GM21423 (cell line): Measurements from ENCODE around the gene PPL.
A peak's percentile ranks its signal among the peaks of the same experiment; 100 is the strongest.

Source experiments
- ATAC-seq: cut with Tn5 transposase; IDR thresholded peaks from one replicate; pipeline ENCODE4 v1.9.1; 2021; ENCODE audit warnings: mild to moderate bottlenecking, moderate library complexity; ENCODE audit not compliant: unreplicated experiment

PPL gene

DNA sequence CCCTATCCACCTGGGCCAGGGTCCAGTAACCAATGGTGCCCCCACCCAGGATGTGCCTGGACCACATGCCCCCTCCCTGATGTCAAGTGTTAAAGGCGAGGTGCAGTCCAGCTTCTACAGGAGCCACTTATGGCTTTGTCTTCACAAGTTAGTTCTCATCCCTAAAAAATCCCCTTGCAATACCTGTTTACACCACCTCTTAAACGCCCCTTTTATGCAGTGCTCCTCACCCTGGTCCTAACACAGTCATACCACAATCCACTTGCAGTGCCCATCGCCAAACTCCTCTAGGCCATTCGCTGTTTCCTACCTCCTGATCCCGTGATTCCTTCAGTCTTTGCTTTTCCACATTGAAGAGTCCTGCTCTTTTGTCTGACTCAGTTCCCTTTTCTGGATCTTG is 97.0 kb downstream of the PPL start:
- ATAC-seq = no peak

DNA sequence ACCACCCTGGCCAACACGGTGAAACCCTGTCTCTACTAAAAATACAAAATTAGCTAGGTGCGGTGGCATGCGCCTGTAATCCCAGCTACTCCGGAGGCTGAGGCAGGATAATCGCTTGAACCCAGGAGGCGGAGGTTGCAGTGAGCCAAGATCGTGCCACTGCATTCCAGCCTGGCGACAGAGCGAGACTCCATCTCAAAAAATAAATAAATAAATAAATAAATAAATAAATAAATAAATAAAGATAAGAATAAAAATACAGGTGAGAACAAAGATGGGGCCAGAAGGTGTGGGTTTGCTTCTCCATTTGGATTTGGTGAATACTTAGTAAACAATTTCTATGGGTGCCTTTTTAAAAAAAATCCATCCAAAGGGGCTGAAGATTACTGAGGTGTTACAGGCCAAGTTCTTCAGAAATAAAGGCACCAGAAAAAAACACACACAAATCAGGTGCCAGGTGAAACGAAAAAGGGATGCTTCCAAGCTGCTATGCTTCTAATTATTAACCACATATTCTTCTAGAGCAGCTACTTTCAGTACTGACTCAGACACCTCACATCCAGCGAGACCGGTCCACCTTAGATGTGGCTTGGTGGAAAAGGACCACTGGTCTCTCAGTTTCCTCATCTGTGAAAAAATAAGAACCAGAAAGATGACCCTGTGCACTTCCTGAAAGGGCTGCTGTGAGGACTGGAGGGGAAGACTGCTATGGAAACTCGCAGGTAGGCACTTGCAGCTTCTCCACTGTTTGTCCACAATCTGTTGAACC is 99.0 kb downstream of the PPL start:
- peak; percentile 49 for ATAC-seq

- no peak for ATAC-seq
Measured at GRCh38 chr16:4836727-4837126, 100.2 kb downstream of the PPL start.

GRCh38 chr16:4833584-4833983 is 103.4 kb downstream of the PPL start:
- ATAC-seq = no peak

GRCh38 chr16:4832698-4833343 is 104.1 kb downstream of the PPL start:
- no peak for ATAC-seq
